Activated CD8-positive, alpha-beta T cell treated with anti-CD3 and anti-CD28 coated beads, Interleukin-2, amount 10 ng/mL, durations not matched to agents 7 days and 5 days (primary cell): ENCODE data around the gene TRIM51. TPM values are rescaled to one million over a fixed set of nuclear protein-coding genes. Genes with fewer than 3 reads are reported as not detected.

Experiments
- ATAC-seq: fragments of 150-1000 bp; cut with Tn5 transposase; one replicate; pipeline ENCODE4 v1.10.0; 2021; ENCODE audit warnings: moderate library complexity
- CTCF ChIA-PET: fragments of 350-600 bp; sonication (Branson Sonifier 250); formaldehyde crosslinking; loops from one replicate; lab custom pipeline; 2021; ENCODE audit warnings: antibody characterized with exemption; lab: Charles Lee
- POLR2A ChIA-PET: fragments of 350-600 bp; sonication (Branson Sonifier 250); formaldehyde crosslinking; loops from one replicate; lab custom pipeline; 2021; ENCODE audit warnings: antibody characterized with exemption; lab: Charles Lee
- DNase-seq: peaks from one replicate; pipeline ENCODE4 v3.0.0-alpha.2; 2020
- H3K27ac Mint-ChIP-seq: one replicate; pipeline ENCODE4 v1.8.0; 2021; ENCODE audit warnings: mild to moderate bottlenecking, mixed read lengths
- H3K27me3 Mint-ChIP-seq: one replicate; pipeline ENCODE4 v1.8.0; 2021; ENCODE audit warnings: low read depth, mixed read lengths
- H3K36me3 Mint-ChIP-seq: one replicate; pipeline ENCODE4 v1.8.0; 2021; ENCODE audit warnings: low read depth, mixed read lengths
- H3K4me1 Mint-ChIP-seq: one replicate; pipeline ENCODE4 v1.8.0; 2021; ENCODE audit warnings: low read depth, mixed read lengths
- H3K4me3 Mint-ChIP-seq: one replicate; pipeline ENCODE4 v1.8.0; 2021; ENCODE audit warnings: mild to moderate bottlenecking, mixed read lengths
- H3K9me3 Mint-ChIP-seq: one replicate; pipeline ENCODE4 v1.8.0; 2022; ENCODE audit warnings: mixed read lengths; ENCODE audit not compliant: insufficient read depth
- total RNA-seq, 2 experiments: library from RNA; stranded (reverse); gene quantifications; one replicate each; pipeline ENCODE4 v1.2.3, GENCODE V29; 2021

TRIM51 gene
- total RNA-seq, 2 experiments from 2014 or later = not detected

DNA sequence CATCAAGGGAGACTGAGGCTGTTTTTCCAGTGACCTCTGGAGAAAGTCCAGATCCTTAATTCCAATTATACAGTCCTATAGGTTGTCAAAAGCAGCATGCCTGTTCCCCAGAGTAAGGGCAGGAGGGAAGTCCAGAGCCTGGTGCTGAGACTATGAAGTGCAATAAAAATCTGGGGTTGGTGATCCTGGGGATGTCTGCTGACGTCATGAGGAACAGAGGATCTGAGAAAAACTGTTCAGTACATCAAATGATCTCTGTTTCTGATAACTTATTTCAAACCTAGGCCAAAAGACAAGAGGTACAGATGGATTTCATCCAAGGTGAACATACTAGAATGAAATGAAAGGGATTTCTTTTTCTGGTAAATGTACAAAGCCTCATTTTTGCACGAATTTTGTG lies 19.2 kb downstream of the TRIM51 start:
- Mint-ChIP-seq H3K36me3 (no peaks in the 10 kb centered on the region), H3K27me3 (no peaks in the 10 kb centered on the region)
- no peak for ATAC-seq

DNA sequence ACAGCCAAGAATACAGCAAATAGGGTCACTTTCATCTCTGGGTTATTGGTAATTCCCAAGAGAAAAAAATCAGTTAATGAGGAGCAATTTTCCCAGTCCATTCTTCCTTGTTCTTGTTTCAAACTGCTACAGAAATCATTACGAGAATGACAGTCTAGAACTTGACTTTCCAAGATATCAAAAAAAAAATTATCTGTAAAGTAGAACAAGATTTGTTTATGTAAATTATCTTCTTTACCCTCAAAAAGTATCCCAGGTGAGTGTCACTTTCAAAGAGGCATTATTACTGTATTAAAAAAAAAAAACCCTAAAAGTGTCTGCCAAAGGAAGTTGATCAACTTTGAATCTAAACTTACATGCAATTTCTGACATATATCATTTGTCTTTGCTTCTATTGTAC lies 31.4 kb downstream of the TRIM51 start, which contains the start of gene OR5W2:
OR5W2 (minus strand) TSS at position 101 of the 400 bp plus-strand sequence; CDS start at position 101, 0 bp downstream.
- ATAC-seq = no peak
- DNase-seq = no peak
- H3K9me3 Mint-ChIP-seq = peaks cover 29% of the 10 kb centered on the region
- no peaks in the 10 kb centered on the region for H3K36me3 Mint-ChIP-seq
- ChIA-PET POLR2A (no interaction called here), CTCF (no interaction called here)
- H3K27me3 Mint-ChIP-seq = no peaks in the 10 kb centered on the region
- H3K4me3 Mint-ChIP-seq = no peak within 1 kb of the TSS
- no peaks in the 10 kb centered on the region for H3K4me1 Mint-ChIP-seq
- no peak within 1 kb of the TSS for H3K27ac Mint-ChIP-seq

More for the DNA sequence above, 19.2 kb downstream of the TRIM51 start:
- no peak for DNase-seq
- Mint-ChIP-seq H3K9me3 (peaks cover 5% of the 10 kb centered on the region), H3K27ac (no peak overlapping the region), H3K4me1 (no peaks in the 10 kb centered on the region), H3K4me3 (no peak overlapping the region)
- ChIA-PET POLR2A (no interaction called here), CTCF (no interaction called here)

DNA sequence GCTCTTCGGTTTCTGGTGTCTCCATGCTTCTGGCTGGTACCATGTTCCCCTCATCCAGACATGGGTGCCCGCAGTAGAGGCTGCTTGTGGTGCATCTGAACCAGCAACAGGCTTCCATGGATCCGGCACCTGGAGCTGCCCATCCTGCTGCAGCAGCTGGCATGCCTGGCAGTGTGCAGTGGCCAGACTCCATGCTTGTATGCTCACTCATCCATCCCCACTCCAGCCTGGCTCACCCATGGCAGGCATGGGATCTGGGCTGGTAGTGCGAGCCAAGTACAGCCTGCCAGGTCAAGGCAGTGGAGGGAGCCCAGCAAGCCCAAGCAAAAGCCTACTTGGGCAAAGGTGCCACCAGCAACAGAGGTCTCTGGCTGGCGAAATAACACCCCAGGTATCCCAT lies 37.4 kb downstream of the TRIM51 start:
- Mint-ChIP-seq H3K27me3 (no peaks in the 10 kb centered on the region), H3K9me3 (peaks cover 6% of the 10 kb centered on the region), H3K27ac (no peak overlapping the region), H3K4me1 (no peaks in the 10 kb centered on the region), H3K36me3 (no peaks in the 10 kb centered on the region), H3K4me3 (no peak overlapping the region)
- ChIA-PET CTCF (no interaction called here), POLR2A (no interaction called here)
- DNase-seq (no peak), ATAC-seq (no peak)

DNA sequence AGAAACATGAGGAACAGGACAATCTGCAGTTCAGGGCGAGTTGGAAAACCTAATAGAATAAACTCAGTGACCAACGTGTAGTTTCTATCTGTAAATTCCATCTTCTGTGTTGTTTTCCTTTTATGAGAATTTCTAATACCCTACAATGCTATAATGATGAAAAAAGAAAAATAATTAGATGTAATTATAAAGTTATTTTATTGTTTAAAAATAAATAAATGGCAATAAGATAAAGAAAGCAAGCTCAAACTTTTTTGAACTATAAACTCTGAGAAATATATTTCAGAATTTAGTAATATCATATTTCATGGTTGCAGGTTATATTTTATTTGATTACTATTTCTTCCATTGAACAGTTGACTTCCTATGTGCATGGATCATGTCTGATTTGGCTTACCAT lies 53.2 kb downstream of the TRIM51 start, which contains the start of gene OR5I1:
OR5I1 (minus strand) TSS at position 101 of the 400 bp plus-strand sequence; CDS start at position 101, 0 bp downstream.
- no peaks in the 10 kb centered on the region for H3K4me1 Mint-ChIP-seq
- ChIA-PET CTCF (no interaction called here), POLR2A (no interaction called here)
- no peaks in the 10 kb centered on the region for H3K27me3 Mint-ChIP-seq
- no peak within 1 kb of the TSS for H3K27ac Mint-ChIP-seq
- DNase-seq (no peak), ATAC-seq (no peak)
- H3K4me3 Mint-ChIP-seq = no peak within 1 kb of the TSS
- peaks cover 6% of the 10 kb centered on the region for H3K9me3 Mint-ChIP-seq
- no peaks in the 10 kb centered on the region for H3K36me3 Mint-ChIP-seq

Other genes starting within 250 kb of the TRIM51 start
- gene OR4P4, start 248.2 kb upstream of the TRIM51 start, total RNA-seq = not detected
- not detected for gene OR4S2, start 235.0 kb upstream of the TRIM51 start, total RNA-seq
- gene OR4C6, start 221.1 kb upstream of the TRIM51 start, total RNA-seq = not detected
- gene OR5D13, start 109.9 kb upstream of the TRIM51 start, total RNA-seq = not detected
- gene OR5D14, start 87.7 kb upstream of the TRIM51 start, total RNA-seq = not detected
- not detected for gene OR5L1, start 71.9 kb upstream of the TRIM51 start, total RNA-seq
- not detected for gene OR5D18, start 63.7 kb upstream of the TRIM51 start, total RNA-seq
- gene OR5L2, start 56.1 kb upstream of the TRIM51 start, total RNA-seq = not detected
- not detected for gene OR5D16, start 44.5 kb upstream of the TRIM51 start, total RNA-seq
- gene OR5W2, start 31.3 kb downstream of the TRIM51 start, total RNA-seq = not detected
- not detected for gene OR5I1, start 53.1 kb downstream of the TRIM51 start, total RNA-seq
- gene OR10AG1, start 86.6 kb downstream of the TRIM51 start, total RNA-seq = not detected
- gene OR5F1, start 111.3 kb downstream of the TRIM51 start, total RNA-seq = not detected
- gene OR5AS1, start 144.4 kb downstream of the TRIM51 start, total RNA-seq = not detected
- not detected for gene OR8I2, start 210.0 kb downstream of the TRIM51 start, total RNA-seq
- gene OR8H2, start 220.4 kb downstream of the TRIM51 start, total RNA-seq = not detected
- gene OR8H3, start 239.1 kb downstream of the TRIM51 start, total RNA-seq = not detected